Upper lobe of left lung (tissue), 4 donors: Measurements from ENCODE around the gene ABCA12.

Experiments
- EP300 ChIP-seq, 4 donors: sonication (generic); formaldehyde crosslinking; IDR thresholded peaks; one replicate each; pipeline ENCODE4 v1.5.1; 2017; ENCODE audit warnings: antibody characterized with exemption in 4 of 4, control low read depth in 2 of 4
- POLR2A ChIP-seq, 4 donors: fragments of 450-650 bp; IDR thresholded peaks; one replicate each; pipeline ENCODE4 v1.5.1; 2016 to 2017; ENCODE audit warnings: antibody characterized with exemption in 4 of 4, mild to moderate bottlenecking in 2 of 4
- POLR2AphosphoS5 ChIP-seq, 2 donors: sonication (generic); formaldehyde crosslinking; IDR thresholded peaks; one replicate each; pipeline ENCODE4 v1.5.1; 2017; ENCODE audit warnings: antibody characterized with exemption in 2 of 2
- TF ChIP-seq, protein P1 (sequence below), 6 experiments: fragments of 450-650 bp in 4 of 6; fragments of 200-600 bp in 2 of 6; sonication (generic) in 2 of 6; IDR thresholded peaks; one replicate each; pipeline ENCODE4 v1.5.1; 2016 to 2019; ENCODE audit warnings: antibody characterized with exemption in 6 of 6

DNA sequence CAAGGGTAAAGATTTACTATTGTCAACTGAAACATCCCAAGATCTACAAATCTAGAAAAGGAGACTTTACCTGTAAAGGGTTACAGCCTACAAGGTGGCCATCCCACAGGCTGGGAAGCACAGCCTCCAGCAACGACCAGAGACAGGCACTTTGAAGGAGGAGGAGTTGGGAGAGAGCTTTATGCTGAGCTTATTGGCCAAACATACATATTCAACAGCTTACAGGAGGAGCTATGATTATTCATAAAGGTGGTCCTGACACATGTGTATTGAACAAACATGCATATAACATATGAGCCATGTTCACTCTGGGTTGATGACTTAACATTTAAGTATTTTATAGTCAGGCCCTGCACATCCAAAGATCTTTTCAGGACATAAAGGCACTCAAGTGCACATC, 11.1 kb upstream of the ABCA12 start:
- TF ChIP-seq EP300 (IDR thresholded peaks at IDR 0.05) (no peak), POLR2A (IDR thresholded peaks at IDR 0.05) (no peak), POLR2AphosphoS5 (IDR thresholded peaks at IDR 0.05) (no peak)
- TF ChIP-seq, protein P1, sequence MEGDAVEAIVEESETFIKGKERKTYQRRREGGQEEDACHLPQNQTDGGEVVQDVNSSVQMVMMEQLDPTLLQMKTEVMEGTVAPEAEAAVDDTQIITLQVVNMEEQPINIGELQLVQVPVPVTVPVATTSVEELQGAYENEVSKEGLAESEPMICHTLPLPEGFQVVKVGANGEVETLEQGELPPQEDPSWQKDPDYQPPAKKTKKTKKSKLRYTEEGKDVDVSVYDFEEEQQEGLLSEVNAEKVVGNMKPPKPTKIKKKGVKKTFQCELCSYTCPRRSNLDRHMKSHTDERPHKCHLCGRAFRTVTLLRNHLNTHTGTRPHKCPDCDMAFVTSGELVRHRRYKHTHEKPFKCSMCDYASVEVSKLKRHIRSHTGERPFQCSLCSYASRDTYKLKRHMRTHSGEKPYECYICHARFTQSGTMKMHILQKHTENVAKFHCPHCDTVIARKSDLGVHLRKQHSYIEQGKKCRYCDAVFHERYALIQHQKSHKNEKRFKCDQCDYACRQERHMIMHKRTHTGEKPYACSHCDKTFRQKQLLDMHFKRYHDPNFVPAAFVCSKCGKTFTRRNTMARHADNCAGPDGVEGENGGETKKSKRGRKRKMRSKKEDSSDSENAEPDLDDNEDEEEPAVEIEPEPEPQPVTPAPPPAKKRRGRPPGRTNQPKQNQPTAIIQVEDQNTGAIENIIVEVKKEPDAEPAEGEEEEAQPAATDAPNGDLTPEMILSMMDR (IDR thresholded peaks at IDR 0.05): no peak
